HG02798 (cell line): ENCODE data around the gene BANP.
"Not testable (repeated sequence)": the region's sequence is repeated elsewhere in the genome, so short reads cannot be mapped to it uniquely, and the experiment has no call there.

Experiments
- ATAC-seq: cut with Tn5 transposase; IDR thresholded peaks from one replicate; pipeline ENCODE4 v1.9.1; 2021; ENCODE audit warnings: mild to moderate bottlenecking; ENCODE audit not compliant: unreplicated experiment, poor library complexity

BANP gene

DNA sequence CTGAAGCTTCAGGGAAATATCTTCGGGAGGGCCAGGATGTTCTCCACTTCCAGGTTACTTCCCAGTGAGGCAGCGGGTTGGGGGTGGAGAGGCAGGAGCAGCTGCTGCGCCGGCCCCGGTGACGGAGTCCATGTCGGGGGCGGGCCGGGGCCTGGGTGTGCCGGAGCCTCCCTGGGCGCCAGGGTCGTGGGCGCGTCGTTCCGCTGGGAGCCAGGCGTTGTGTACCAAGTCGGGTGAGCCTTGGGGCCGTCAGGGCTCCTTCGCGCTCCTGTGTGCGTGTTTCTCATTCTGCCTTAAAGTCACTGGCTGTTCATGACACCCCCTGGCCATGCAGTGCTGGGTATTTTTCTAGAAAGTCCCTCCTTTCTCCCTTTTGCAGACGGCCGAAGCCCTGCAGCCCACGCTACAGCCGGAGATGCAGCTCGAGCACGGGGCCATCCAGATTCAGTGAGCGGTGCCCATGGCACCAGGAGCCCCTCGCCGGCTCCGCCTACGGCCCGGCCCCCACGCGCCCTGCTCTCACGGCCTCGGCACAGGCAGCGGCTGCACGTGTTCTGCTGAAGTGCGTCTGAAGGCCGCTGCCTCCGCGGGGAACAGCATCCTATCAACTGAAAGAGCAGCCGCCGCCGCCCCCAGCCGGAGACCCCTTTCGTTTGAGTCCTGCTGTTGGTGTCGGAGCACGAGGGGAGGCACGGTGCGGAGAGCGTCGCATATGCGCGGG is 125.1 kb downstream of the BANP start:
- no peak for ATAC-seq

DNA sequence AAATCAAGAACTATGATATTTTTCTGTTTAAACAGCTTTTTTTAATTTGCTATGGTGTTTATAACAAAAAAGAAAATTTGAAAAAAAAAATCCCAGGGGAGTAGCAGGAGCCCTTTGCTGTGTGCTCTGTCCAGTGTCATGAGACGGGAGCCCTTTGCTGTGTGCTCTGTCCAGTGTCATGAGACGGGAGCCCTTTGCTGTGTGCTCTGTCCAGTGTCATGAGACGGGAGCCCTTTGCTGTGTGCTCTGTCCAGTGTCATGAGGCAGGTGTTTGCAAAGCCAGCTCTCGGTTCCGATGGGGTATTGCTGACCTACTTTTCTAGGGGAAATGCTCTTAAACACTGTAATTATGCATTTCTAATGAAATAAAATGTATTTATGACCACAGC is 125.7 kb downstream of the BANP start:
- ATAC-seq: not testable (repeated sequence)

DNA sequence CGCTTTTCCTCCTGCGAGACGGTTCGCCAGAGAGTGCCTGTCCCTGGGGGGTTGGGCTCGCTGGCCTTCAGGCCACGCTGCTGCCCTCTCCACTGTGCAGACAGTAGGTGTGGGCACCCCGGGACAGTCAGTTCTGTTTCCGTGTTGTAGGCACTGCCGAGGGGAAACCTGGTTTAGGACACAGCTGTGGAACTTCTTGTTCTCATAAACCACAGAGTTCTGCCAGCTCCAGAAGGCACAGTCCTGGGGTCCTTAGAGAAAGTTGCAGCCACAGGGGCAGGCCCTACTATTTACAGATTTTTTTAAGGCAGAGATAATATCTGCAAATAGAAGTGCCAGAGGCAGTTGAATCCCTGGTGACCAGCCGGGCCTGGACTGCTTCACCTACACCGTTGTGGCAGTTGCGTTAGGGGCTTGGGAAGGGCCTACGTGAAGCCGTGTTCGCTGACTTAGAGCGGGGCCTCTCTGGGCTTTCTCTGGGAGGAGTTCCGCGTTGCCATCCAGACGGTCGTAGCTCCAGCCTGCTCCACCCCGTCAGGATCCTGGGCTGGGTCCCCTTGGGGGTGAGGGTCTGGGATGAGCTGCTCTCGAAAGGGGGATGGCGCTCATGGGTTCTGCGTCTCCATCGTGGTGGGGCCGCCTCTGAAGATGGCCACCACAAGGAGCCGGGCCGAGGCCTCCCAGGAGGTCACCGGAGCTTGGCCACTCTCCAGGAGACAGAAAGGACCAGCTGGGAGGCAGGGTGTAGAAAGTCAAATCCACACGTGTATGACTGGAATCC is 126.3 kb downstream of the BANP start:
- no peak for ATAC-seq

DNA sequence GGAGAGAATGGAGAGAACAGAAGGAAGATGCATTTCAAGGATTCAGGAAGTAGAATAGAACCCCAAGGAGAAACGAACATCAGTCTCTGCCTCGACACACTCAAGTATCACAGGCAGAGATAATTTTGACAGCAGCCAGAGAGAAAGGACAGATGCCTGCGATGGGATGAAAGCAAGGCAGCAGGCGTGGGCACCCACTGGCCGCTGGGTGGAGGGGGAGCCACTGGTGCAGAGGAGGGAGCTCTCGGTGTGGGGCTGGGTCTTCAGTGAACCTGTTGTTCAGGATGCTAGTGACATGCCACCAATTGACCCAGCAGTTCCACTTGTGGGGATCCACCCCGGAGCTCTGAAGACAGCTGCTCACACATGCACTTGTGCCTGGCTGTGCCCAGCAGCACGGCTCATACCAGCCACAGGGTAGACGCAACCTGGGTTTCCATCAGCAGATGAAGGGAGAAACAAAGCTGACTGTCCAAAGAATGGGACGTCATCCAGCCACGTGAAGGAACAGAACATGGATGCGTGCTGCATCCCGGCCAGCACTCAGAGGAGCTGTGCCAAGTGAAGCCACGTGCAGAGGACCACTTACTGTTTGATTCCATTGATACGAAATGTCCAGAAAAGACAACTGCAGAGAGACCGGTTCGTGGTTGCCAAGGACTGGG is 127.0 kb downstream of the BANP start:
- no peak for ATAC-seq

DNA sequence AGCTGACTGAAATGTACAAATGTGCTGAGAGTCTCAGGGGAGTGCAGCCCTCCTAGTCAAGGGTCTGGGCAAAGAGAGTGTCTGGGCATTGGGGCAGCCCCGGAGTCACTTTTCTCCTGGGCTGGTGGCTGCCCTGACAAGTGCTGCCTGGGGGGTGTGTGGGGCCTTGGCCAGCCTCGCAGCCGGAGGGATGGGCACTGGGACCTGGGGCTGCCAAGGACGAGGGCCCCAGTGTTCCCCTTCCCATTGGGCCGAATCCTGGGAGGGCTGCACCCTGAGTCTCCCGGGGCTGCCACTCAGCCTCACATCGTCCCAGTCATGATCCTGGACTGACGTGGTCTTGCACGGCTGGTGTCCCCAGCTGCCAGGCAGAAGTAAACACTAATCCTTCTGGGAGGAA is 132.3 kb downstream of the BANP start:
- ATAC-seq: no peak

GRCh38 chr16:88084881-88085280 is 133.6 kb downstream of the BANP start:
- ATAC-seq: no peak

DNA sequence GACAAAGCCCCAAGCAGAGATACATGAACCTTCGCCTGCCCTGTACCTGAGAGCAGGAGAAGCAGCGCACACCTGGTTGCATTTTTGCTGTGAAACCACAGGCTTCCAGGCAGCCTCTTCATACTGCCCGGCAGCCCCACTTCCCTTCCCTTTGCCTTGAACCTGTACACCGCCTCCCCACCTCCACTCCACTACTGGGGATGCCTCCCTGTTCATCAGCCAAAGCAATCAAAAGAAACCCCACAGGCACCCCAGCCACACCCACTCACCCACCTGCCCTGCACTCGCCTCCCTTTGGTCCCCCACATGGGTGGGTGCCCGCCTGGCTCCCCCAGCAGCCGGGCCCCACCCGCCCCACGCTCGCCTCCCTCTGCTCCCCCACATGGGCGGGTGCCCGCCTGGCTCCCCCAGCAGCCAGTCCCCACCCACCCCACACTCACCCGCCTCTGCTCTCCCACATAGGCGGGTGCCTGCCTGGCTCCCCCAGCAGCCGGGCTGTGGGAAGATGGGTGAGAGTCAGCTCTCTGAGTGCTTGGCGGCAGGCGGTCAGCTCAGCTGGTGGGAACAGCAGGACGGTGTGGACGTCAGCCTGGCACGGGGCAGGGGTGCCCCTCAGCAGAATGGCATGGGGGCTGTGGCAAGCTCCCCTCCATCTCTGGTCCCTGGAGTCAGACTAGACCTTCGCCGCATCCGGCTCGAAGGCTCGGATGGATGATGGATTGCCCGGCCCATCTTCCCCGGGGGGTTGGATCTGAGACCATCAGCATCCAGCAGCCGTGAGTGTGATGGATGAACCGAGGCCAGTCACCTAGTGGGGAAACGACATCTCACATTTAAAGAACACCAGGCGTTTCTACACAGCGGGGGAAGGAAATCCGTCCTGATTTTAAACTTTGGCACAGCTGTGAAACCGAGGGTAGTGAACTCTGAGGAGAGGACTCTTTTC is 135.6 kb downstream of the BANP start:
- no peak for ATAC-seq

- no peak for ATAC-seq
Measured at GRCh38 chr16:88087517-88087877, 136.3 kb downstream of the BANP start.

DNA sequence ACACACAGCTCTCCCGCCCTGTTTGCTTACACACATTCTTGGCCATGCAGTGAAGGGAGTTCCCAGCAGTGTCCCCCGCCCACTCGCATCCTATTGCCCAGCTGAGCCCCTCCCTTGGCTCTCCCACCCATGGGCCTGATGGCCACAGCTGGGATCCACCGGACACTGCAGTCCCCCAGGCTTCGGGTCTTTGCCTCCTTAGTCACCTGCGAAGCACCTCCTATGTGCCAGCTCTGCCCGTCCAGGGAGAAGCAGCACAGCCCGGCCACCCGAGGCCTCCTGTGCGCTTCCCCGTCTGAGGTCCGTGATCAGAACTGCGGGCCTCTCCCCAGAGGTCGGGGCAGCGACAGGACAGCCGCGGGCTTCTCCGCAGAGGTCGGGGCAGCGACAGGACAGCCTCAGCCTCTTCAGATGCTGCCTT is 136.9 kb downstream of the BANP start:
- no peak for ATAC-seq

DNA sequence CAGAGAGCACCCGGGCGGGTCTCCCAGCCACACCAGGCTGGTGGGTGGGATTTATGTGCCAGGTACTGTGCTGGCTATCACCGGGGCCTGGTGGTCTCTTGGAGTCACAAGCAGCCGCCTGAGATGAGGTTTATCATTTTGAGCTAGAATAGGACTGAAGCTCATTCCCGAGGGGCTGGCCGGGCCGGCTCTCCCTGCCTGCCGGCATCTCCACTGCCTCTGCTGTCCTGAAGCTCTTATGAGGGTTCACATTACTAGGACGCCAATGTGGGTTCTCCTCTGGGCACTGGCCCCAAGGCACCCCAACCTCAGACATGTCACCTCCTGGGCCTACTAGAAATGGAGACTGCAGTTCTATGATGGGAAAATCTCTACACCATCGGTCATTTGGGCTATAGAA is 137.4 kb downstream of the BANP start:
- not testable (repeated sequence) for ATAC-seq

- not testable (repeated sequence) for ATAC-seq
Measured at GRCh38 chr16:88089071-88089470, 137.8 kb downstream of the BANP start.

DNA sequence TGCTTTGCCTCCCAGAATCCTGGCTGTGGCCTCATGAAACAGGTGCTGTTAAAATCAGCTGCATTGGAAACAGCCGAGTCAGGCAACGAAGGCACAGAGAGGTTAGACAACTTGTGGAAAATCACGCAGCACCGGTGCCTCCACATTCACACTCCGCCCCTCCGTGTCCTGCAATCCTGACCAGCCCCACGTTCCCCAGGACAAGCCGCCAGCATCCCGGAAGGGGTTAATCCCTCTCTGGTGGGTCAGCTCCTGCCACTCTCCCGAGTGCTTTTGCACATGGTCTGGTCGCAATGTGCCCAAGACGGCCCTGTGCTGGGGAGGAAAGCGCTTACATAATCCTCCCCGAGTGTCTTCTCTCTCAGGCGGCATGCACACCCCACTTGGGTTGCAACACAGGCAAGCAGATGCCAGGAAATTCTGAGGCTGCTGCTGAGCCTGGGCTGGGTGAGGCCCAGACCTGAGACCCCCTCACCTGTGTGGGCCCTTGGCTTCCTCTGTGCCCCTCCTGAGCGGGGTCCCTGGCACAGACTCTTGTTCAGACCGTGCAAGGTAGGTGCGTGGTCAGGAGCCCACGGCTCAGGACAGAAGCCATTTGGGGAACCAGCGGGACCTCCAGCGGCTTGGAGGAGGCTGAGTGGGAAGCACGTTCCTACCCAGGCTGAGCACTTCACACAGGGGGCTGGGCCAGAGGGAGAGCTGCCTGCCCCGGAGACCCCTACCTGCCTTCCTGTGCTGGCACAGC is 138.6 kb downstream of the BANP start:
- ATAC-seq: not testable (repeated sequence)

DNA sequence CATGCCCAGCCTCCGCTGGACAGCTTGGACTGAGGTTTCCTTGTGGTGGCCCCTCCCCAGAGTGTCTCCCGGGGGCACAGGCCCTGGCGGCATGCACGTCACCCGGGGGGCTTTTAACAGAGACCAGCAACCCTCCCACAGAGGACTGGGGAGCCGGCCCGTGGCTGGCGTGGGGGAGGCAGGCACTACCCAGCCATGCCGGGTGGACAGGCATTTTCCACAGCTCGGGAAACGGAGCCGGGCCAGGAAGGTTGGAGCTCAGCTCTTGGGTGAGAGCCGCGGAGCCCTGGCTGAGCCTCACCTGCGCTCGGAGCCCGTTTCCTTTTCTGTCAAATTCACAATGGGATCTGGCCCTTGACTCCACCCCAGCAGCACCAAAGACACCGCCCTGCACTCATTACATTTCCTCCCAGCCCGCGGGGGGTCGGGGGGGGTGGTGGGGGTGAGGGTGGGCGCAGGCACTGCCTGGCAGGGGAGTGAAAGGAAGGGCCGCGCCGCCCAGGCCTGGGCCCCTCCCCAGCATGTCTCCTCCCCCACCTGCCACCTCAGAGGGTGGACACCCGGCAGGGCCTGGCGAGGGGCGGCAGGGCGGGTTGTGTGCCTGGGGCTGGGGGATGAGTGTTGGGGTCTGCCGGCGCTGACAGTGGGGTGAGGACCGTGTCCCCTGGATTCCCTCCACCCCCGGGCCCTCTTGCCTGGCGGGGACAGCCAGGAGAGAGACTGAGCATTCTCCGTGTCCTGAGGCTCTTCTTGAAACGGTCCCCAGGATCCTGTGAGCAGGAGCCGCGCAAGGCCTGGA is 139.3 kb downstream of the BANP start:
- ATAC-seq: not testable (repeated sequence)

GRCh38 chr16:88091221-88091971 is 140.2 kb downstream of the BANP start:
- ATAC-seq: not testable (repeated sequence)

GRCh38 chr16:88091972-88092302 is 140.7 kb downstream of the BANP start:
- ATAC-seq: not testable (repeated sequence)

GRCh38 chr16:88092791-88093555 is 141.7 kb downstream of the BANP start:
- not testable (repeated sequence) for ATAC-seq

DNA sequence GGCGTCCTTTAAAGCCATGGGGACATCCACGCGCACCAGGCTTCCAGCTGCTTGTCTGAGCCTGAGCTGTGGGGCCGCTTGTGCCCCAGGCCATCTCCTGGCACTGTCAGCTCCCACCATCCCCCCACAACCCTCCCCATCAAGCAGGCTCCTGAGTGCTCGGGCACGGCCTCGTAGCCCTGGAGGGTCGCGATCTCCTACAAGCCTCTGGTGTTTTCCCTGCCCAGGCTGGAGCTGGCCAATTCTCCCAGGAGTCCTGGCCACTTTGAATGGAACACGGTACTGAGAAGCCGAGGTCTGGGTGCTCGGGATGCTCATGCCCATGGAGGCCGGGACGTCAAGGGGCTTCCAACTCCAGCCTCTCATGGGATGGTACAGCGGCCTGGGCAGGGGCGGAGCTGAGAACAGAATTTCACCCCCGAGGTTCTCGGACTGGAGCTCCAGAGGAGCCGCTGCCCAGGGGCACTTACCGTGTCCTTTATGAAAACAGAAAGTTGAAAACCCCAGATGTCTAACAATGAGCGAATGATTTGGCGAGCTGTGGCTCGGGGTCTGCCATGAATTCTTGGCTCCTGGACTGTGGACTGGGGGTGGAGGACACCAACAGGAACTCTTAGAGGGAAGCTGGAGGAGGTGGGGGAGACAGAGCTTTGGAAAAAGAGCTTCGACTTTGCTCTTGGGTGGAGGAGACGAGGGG is 142.5 kb downstream of the BANP start:
- not testable (repeated sequence) for ATAC-seq
